ENCODE measurements around the gene TMCC1.
"Not testable (repeated sequence)": the region's sequence is repeated elsewhere in the genome, so short reads cannot be mapped to it uniquely, and the experiment has no call there.

TMCC1 gene

GRCh38 chr3:129892857-129893580 is 492 bp downstream of the TMCC1 start:
- DNase-seq (ENCODE audit: low read depth) = no peak

GRCh38 chr3:129892486-129892856 is 1.0 kb downstream of the TMCC1 start:
- DNase-seq (ENCODE audit: low read depth) = no peak

GRCh38 chr3:129890891-129891290 is 2.6 kb downstream of the TMCC1 start:
- DNase-seq (ENCODE audit: low read depth) = no peak

GRCh38 chr3:129890125-129890524 is 3.4 kb downstream of the TMCC1 start:
- no peak for DNase-seq (ENCODE audit: low read depth)

GRCh38 chr3:129888771-129889170 is 4.7 kb downstream of the TMCC1 start:
- peak; percentile 50 for DNase-seq (ENCODE audit: low read depth)

- no peak for DNase-seq (ENCODE audit: low read depth)
These were observed 12.2 kb downstream of the TMCC1 start for GRCh38 chr3:129881261-129881660.

- DNase-seq (ENCODE audit: low read depth) = no peak
These were observed 15.2 kb downstream of the TMCC1 start for GRCh38 chr3:129878355-129878754.

- DNase-seq (ENCODE audit: low read depth) = not testable (repeated sequence)
These were observed 19.0 kb downstream of the TMCC1 start for GRCh38 chr3:129874479-129874878.

GRCh38 chr3:129868912-129869311 is 24.6 kb downstream of the TMCC1 start:
- no peak for DNase-seq (ENCODE audit: low read depth)

GRCh38 chr3:129867506-129868124 is 25.9 kb downstream of the TMCC1 start:
- DNase-seq (ENCODE audit: low read depth) = no peak

- DNase-seq (ENCODE audit: low read depth) = no peak
These were observed 27.7 kb downstream of the TMCC1 start for GRCh38 chr3:129865806-129866205.

GRCh38 chr3:129864519-129864918 is 29.0 kb downstream of the TMCC1 start:
- no peak for DNase-seq (ENCODE audit: low read depth)

GRCh38 chr3:129859272-129859671 is 34.2 kb downstream of the TMCC1 start:
- no peak for DNase-seq (ENCODE audit: low read depth)

GRCh38 chr3:129857899-129858298 is 35.6 kb downstream of the TMCC1 start:
- DNase-seq (ENCODE audit: low read depth) = no peak

GRCh38 chr3:129856790-129857189 is 36.7 kb downstream of the TMCC1 start:
- DNase-seq (ENCODE audit: low read depth) = not testable (repeated sequence)

GRCh38 chr3:129855832-129856419 is 37.6 kb downstream of the TMCC1 start:
- DNase-seq (ENCODE audit: low read depth) = peak; percentile 9

- peak; percentile 39 for DNase-seq (ENCODE audit: low read depth)
These were observed 38.2 kb downstream of the TMCC1 start for GRCh38 chr3:129855170-129855831.

- no peak for DNase-seq (ENCODE audit: low read depth)
These were observed 39.1 kb downstream of the TMCC1 start for GRCh38 chr3:129854460-129854859.

- no peak for DNase-seq (ENCODE audit: low read depth)
These were observed 47.6 kb downstream of the TMCC1 start for GRCh38 chr3:129845956-129846355.

- no peak for DNase-seq (ENCODE audit: low read depth)
These were observed 52.7 kb downstream of the TMCC1 start for GRCh38 chr3:129840707-129841360.

- no peak for DNase-seq (ENCODE audit: low read depth)
These were observed 55.4 kb downstream of the TMCC1 start for GRCh38 chr3:129838086-129838485.

GRCh38 chr3:129837065-129837642 is 56.4 kb downstream of the TMCC1 start:
- DNase-seq (ENCODE audit: low read depth) = no peak

Data from fibroblast of the conjunctiva (primary cell).